Right atrium auricular region (tissue), 2 donors: Measurements from ENCODE around the gene NPM1. TPM values are rescaled to one million over a fixed set of nuclear protein-coding genes. Genes with fewer than 3 reads are reported as not detected.

Experiments
- DNase-seq: peaks from one replicate; pipeline ENCODE4 v3.0.0-alpha.2; 2019; ENCODE audit warnings: low spot score
- H3K27ac ChIP-seq, 2 donors: fragments of 200-600 bp; sonication (generic); 1 replicate in 1 of 2; 2 replicates in 1 of 2; pipeline ENCODE4 v1.5.1; 2016 to 2019
- H3K27me3 ChIP-seq, 2 donors: fragments of 200-600 bp; sonication (generic); one replicate each; pipeline versions ENCODE4 v1.5.1 to v1.6.0; 2017 to 2019
- H3K36me3 ChIP-seq: fragments of 200-600 bp; sonication (generic); one replicate; pipeline ENCODE4 v1.5.1; 2016
- H3K4me1 ChIP-seq, 2 donors: fragments of 200-600 bp; sonication (generic); one replicate each; pipeline versions ENCODE4 v1.5.1 to v1.6.0; 2017 to 2019
- H3K4me3 ChIP-seq, 2 donors: fragments of 200-600 bp; sonication (generic); 1 replicate in 1 of 2; 2 replicates in 1 of 2; pipeline ENCODE4 v1.5.1; 2017 to 2019; ENCODE audit warnings: mild to moderate bottlenecking in 1 of 2, moderate library complexity in 1 of 2
- H3K9me3 ChIP-seq, 2 donors: fragments of 200-600 bp; sonication (generic); one replicate each; pipeline ENCODE4 v1.5.1; 2019
- CTCF ChIP-seq, 2 donors: fragments of 200-600 bp; sonication (generic); IDR thresholded peaks; one replicate each; pipeline ENCODE4 v1.5.1; 2019; ENCODE audit warnings: antibody characterized with exemption in 2 of 2
- total RNA-seq, 2 donors: library from RNA; depleted of rRNA; stranded (reverse); fragments of >200 nt; gene quantifications; one replicate each; pipeline ENCODE4 v1.1.0, GENCODE V29; 2016

NPM1 gene
- total RNA-seq, 2 donors from 2014 or later: 271 to 353 TPM

DNA sequence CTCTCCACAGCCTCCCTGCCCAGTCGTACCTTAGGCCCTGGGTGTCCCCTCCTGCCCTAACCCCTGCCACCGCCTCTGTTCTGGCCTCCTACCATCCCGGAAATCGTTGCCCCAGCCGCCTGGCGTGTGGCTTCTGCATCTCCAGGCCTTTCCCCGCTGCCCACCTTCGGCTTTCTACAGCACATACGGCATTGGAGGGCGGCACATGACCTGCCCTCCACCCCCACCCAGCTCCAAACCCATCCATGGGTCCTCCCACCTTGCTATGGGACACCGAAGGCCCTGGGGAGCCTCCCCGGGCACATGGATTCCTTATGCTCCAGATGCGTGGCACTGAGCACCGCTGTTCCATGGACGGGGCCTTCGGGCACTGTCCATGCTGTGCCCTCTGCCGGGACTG lies 63.8 kb downstream of the NPM1 start:
- Histone ChIP-seq H3K36me3 (no peaks in the 10 kb centered on the region), H3K27me3 (no peaks in the 10 kb centered on the region), H3K27ac (peak overlapping the region; percentile 79 to 84), H3K4me3 (peak overlapping the region in 1 of 2 donors; percentile 52), H3K4me1 (peaks cover 0 to 6% of the 10 kb centered on the region in 2 donors), H3K9me3 (no peaks in the 10 kb centered on the region)
- TF ChIP-seq CTCF (IDR thresholded peaks at IDR 0.05): no peak
- DNase-seq: no peak

- no peaks in the 10 kb centered on the region for H3K36me3 ChIP-seq
- no peak overlapping the region for H3K4me3 ChIP-seq
- TF ChIP-seq CTCF (IDR thresholded peaks at IDR 0.05): no peak
- peaks cover 0 to 5% of the 10 kb centered on the region in 2 donors for H3K4me1 ChIP-seq
- no peak for DNase-seq
- H3K27me3 ChIP-seq: no peaks in the 10 kb centered on the region
- H3K9me3 ChIP-seq: no peaks in the 10 kb centered on the region
- H3K27ac ChIP-seq: no peak overlapping the region
These were observed 65.5 kb downstream of the NPM1 start for GRCh38 chr5:171453056-171453725.

- Histone ChIP-seq H3K27me3 (no peaks in the 10 kb centered on the region), H3K27ac (no peak overlapping the region), H3K9me3 (no peaks in the 10 kb centered on the region), H3K4me3 (no peak overlapping the region), H3K36me3 (no peaks in the 10 kb centered on the region), H3K4me1 (peaks cover 0 to 5% of the 10 kb centered on the region in 2 donors)
- no peak for DNase-seq
- no peak for TF ChIP-seq CTCF (IDR thresholded peaks at IDR 0.05)
These were observed 66.3 kb downstream of the NPM1 start for GRCh38 chr5:171453988-171454387.

- H3K9me3 ChIP-seq: no peaks in the 10 kb centered on the region
- peaks cover 0 to 5% of the 10 kb centered on the region in 2 donors for H3K4me1 ChIP-seq
- no peaks in the 10 kb centered on the region for H3K27me3 ChIP-seq
- TF ChIP-seq CTCF (IDR thresholded peaks at IDR 0.05): no peak
- H3K36me3 ChIP-seq: no peaks in the 10 kb centered on the region
- no peak overlapping the region for H3K4me3 ChIP-seq
- no peak overlapping the region for H3K27ac ChIP-seq
- no peak for DNase-seq
These were observed 66.9 kb downstream of the NPM1 start for GRCh38 chr5:171454549-171454948.

GRCh38 chr5:171455522-171455921 lies 67.9 kb downstream of the NPM1 start:
- Histone ChIP-seq H3K9me3 (no peaks in the 10 kb centered on the region), H3K4me1 (peaks cover 0 to 5% of the 10 kb centered on the region in 2 donors), H3K36me3 (no peaks in the 10 kb centered on the region), H3K27me3 (no peaks in the 10 kb centered on the region), H3K27ac (no peak overlapping the region), H3K4me3 (no peak overlapping the region)
- no peak for DNase-seq
- no peak for TF ChIP-seq CTCF (IDR thresholded peaks at IDR 0.05)
